GM12878 (cell line): ENCODE data around the gene AXDND1.

Experiments used
- CREM ChIP-seq: IDR thresholded peaks from 2 replicates; pipeline ENCODE4 v1.6.1; 2014; ENCODE audit warnings: antibody characterized with exemption, low read depth
- MEF2B ChIP-seq: fragments of 450-650 bp; IDR thresholded peaks from 2 replicates; pipeline ENCODE4 v1.6.1; 2018; ENCODE audit warnings: mild to moderate bottlenecking, moderate library complexity; ENCODE audit not compliant: partially characterized antibody, poor library complexity, severe bottlenecking
- NR2C2 ChIP-seq: IDR thresholded peaks from 2 replicates; pipeline ENCODE4 v1.6.1; 2011; ENCODE audit warnings: borderline replicate concordance, low read depth; ENCODE audit not compliant: control insufficient read depth, insufficient read length
- POLR2A ChIP-seq: IDR thresholded peaks from 2 replicates; pipeline ENCODE4 v1.6.1; 2011; ENCODE audit warnings: low read depth, mild to moderate bottlenecking, low read length
- POLR2AphosphoS5 ChIP-seq: IDR thresholded peaks from 2 replicates; pipeline ENCODE4 v1.6.1; 2011; ENCODE audit warnings: mild to moderate bottlenecking, low read length, inconsistent platforms
- RAD51 ChIP-seq: fragments of 450-650 bp; IDR thresholded peaks from 2 replicates; pipeline ENCODE4 v1.6.1; 2016; ENCODE audit warnings: moderate library complexity, mild to moderate bottlenecking, inconsistent platforms
- RBBP5 ChIP-seq: fragments of 200-600 bp; sonication (generic); conservative IDR thresholded peaks from 2 replicates; pipeline ENCODE4 v1.6.1; 2016
- RCOR1 ChIP-seq: conservative IDR thresholded peaks from 2 replicates; pipeline ENCODE4 v1.6.1; 2012; ENCODE audit warnings: low read depth, low read length, improper control_type of control experiment
- ZZZ3 ChIP-seq: IDR thresholded peaks from 2 replicates; pipeline ENCODE4 v1.6.1; 2011; ENCODE audit warnings: low read depth; ENCODE audit not compliant: control insufficient read depth, insufficient read length
- TF ChIP-seq, protein P1 (sequence below), 3 experiments: IDR thresholded peaks in 2 of 3; conservative IDR thresholded peaks in 1 of 3; 2 replicates each; pipeline ENCODE4 v1.5.1; 2011; ENCODE audit warnings: low read depth in 3 of 3, low read length in 3 of 3, mild to moderate bottlenecking in 3 of 3, control low read depth in 2 of 3, moderate library complexity in 2 of 3, inconsistent platforms in 1 of 3, mixed read lengths in 1 of 3; ENCODE audit not compliant: control insufficient read depth in 2 of 3, insufficient read depth in 1 of 3; ENCODE audit errors: extremely low read depth in 1 of 3
- TF ChIP-seq, protein P2 (sequence below): IDR thresholded peaks from 2 replicates; pipeline ENCODE4 v1.6.1; 2012; ENCODE audit warnings: low read length, inconsistent platforms
- TF ChIP-seq, protein P3 (sequence below): IDR thresholded peaks from 2 replicates; pipeline ENCODE4 v1.6.1; 2012; ENCODE audit warnings: mild to moderate bottlenecking, low read depth, low read length
- TF ChIP-seq, protein P4 (sequence below): IDR thresholded peaks from 2 replicates; pipeline ENCODE4 v1.6.1; 2012; ENCODE audit warnings: low read depth, low read length, improper control_type of control experiment
- TF ChIP-seq, protein P5 (sequence below): fragments of 450-650 bp; IDR thresholded peaks from 2 replicates; pipeline ENCODE4 v1.6.1; 2014; ENCODE audit warnings: mild to moderate bottlenecking

DNA sequence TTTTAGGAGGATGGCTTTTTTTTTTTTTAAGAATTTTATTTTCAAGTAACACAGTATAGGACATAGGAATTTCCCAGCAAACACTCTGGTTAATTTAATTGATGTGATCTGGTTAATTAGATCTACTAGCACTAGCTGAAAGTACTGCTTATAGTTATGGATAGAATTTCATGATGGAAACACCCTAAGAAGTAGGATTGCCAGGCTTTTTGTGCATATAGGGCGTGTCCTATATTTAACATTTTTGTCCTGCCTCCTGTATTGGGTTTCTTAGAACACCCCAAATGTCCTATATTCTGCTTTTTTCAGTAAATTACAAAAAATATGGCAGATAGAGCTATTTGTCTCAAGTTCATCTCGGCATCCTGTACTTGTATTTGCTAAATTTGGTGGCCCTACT is 13.5 kb upstream of the AXDND1 start:
- TF ChIP-seq MEF2B = no peak
- no peak for TF ChIP-seq CREM
- TF ChIP-seq, protein P1, sequence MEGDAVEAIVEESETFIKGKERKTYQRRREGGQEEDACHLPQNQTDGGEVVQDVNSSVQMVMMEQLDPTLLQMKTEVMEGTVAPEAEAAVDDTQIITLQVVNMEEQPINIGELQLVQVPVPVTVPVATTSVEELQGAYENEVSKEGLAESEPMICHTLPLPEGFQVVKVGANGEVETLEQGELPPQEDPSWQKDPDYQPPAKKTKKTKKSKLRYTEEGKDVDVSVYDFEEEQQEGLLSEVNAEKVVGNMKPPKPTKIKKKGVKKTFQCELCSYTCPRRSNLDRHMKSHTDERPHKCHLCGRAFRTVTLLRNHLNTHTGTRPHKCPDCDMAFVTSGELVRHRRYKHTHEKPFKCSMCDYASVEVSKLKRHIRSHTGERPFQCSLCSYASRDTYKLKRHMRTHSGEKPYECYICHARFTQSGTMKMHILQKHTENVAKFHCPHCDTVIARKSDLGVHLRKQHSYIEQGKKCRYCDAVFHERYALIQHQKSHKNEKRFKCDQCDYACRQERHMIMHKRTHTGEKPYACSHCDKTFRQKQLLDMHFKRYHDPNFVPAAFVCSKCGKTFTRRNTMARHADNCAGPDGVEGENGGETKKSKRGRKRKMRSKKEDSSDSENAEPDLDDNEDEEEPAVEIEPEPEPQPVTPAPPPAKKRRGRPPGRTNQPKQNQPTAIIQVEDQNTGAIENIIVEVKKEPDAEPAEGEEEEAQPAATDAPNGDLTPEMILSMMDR (IDR thresholded peaks at IDR 0.05 in 2 of 3, conservative IDR thresholded peaks at IDR 0.05 in 1 of 3; ENCODE audit: control insufficient read depth in 2 of 3, extremely low read depth in 1 of 3, insufficient read depth in 1 of 3, low read depth in 3 of 3, low read length in 3 of 3) = no peak
- TF ChIP-seq, protein P2, sequence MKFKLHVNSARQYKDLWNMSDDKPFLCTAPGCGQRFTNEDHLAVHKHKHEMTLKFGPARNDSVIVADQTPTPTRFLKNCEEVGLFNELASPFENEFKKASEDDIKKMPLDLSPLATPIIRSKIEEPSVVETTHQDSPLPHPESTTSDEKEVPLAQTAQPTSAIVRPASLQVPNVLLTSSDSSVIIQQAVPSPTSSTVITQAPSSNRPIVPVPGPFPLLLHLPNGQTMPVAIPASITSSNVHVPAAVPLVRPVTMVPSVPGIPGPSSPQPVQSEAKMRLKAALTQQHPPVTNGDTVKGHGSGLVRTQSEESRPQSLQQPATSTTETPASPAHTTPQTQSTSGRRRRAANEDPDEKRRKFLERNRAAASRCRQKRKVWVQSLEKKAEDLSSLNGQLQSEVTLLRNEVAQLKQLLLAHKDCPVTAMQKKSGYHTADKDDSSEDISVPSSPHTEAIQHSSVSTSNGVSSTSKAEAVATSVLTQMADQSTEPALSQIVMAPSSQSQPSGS = no peak
- no peak for TF ChIP-seq RAD51
- TF ChIP-seq, protein P3, sequence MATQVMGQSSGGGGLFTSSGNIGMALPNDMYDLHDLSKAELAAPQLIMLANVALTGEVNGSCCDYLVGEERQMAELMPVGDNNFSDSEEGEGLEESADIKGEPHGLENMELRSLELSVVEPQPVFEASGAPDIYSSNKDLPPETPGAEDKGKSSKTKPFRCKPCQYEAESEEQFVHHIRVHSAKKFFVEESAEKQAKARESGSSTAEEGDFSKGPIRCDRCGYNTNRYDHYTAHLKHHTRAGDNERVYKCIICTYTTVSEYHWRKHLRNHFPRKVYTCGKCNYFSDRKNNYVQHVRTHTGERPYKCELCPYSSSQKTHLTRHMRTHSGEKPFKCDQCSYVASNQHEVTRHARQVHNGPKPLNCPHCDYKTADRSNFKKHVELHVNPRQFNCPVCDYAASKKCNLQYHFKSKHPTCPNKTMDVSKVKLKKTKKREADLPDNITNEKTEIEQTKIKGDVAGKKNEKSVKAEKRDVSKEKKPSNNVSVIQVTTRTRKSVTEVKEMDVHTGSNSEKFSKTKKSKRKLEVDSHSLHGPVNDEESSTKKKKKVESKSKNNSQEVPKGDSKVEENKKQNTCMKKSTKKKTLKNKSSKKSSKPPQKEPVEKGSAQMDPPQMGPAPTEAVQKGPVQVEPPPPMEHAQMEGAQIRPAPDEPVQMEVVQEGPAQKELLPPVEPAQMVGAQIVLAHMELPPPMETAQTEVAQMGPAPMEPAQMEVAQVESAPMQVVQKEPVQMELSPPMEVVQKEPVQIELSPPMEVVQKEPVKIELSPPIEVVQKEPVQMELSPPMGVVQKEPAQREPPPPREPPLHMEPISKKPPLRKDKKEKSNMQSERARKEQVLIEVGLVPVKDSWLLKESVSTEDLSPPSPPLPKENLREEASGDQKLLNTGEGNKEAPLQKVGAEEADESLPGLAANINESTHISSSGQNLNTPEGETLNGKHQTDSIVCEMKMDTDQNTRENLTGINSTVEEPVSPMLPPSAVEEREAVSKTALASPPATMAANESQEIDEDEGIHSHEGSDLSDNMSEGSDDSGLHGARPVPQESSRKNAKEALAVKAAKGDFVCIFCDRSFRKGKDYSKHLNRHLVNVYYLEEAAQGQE = no peak
- TF ChIP-seq RCOR1 = no peak
- no peak for TF ChIP-seq ZZZ3
- TF ChIP-seq, protein P4, sequence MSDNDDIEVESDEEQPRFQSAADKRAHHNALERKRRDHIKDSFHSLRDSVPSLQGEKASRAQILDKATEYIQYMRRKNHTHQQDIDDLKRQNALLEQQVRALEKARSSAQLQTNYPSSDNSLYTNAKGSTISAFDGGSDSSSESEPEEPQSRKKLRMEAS = no peak
- no peak for TF ChIP-seq POLR2A
- TF ChIP-seq POLR2AphosphoS5 = no peak
- no peak for TF ChIP-seq RBBP5
- TF ChIP-seq, protein P5, sequence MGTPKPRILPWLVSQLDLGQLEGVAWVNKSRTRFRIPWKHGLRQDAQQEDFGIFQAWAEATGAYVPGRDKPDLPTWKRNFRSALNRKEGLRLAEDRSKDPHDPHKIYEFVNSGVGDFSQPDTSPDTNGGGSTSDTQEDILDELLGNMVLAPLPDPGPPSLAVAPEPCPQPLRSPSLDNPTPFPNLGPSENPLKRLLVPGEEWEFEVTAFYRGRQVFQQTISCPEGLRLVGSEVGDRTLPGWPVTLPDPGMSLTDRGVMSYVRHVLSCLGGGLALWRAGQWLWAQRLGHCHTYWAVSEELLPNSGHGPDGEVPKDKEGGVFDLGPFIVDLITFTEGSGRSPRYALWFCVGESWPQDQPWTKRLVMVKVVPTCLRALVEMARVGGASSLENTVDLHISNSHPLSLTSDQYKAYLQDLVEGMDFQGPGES = no peak
- TF ChIP-seq NR2C2 = no peak
